ENCODE results near the gene SPTBN1. TPM values are rescaled to one million over a fixed set of nuclear protein-coding genes. Genes with fewer than 3 reads are reported as not detected.

SPTBN1 gene
- total RNA-seq, 1 donor from 2014 or later: 251 TPM

DNA sequence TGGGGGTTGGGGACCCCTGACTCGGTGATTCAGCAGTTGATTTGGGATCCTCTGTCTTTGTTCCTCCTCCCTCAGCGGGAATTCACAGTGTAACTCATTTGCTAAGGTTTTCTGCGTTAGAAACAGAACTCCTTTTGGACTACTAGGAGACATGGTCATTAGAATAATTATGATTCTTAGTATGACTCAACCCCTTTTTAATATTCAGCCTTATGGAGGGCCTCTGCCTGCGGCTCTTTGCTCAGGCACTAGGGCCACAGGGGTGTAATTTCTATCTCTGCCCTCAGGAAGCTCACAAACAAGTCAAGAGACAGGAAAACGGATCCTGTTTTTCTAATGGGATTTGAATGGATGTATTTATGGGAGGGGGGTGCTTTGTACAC lies 117.4 kb downstream of the SPTBN1 start:
- H3K9ac ChIP-seq (ENCODE audit: low read depth in 1 of 3, low read length in 3 of 3): no peak overlapping the region
- no peak overlapping the region for H3K4me3 ChIP-seq (ENCODE audit: low read length in 3 of 3)
- H3K36me3 ChIP-seq (ENCODE audit: control insufficient read depth in 3 of 3, insufficient read depth in 3 of 3, low read length in 3 of 3): no peaks in the 10 kb centered on the region
- no peaks in the 10 kb centered on the region for H3K9me3 ChIP-seq (ENCODE audit: control insufficient read depth in 3 of 3, low read length in 3 of 3)
- no peaks in the 10 kb centered on the region for H3K27me3 ChIP-seq (ENCODE audit: control insufficient read depth in 3 of 3, insufficient read depth in 3 of 3, low read length in 3 of 3)
- peaks cover 67 to 77% (median 71%) of the 10 kb centered on the region in 3 donors for H3K4me1 ChIP-seq (ENCODE audit: control insufficient read depth in 3 of 3, insufficient read depth in 3 of 3, low read length in 3 of 3)
- peak overlapping the region; percentile 7 for H3K27ac ChIP-seq (ENCODE audit: low read depth, low read length)

DNA sequence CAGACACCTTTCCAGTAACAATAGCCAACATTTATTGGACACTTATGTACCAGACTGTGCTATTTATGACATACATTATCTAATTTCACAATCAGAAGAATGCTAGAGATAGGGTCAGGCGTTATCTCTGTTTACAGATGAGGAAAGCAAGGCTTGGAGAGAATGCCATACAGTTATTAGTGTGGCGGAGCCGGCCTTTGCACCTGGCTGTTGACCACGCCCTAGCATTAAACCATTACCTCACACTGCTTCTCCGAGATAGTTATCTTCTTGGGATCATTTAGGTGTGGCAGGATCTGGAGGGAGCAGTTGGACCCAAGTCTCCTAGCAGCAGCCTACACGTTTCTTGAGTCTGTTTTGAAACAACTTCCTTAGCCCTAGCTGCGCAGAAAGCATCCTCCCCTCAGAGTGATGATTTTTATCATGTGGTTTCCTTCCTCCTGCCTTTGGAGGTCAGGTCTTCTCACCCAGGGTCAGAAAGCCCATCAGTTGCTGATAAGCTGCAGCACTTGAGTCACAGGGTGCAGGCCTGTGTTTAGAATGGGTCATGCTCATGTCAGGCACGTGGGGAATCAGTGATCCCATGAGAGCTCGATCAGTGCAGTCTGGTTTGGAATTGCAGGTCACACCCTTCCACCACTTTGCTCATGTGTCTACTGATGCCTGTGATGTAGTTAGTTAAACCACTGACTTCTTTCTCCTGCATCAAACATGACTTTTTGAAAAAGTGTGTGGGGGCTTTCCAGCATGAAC lies 118.2 kb downstream of the SPTBN1 start:
- Histone ChIP-seq H3K4me3 (ENCODE audit: low read length in 3 of 3) (no peak overlapping the region), H3K9ac (ENCODE audit: low read depth in 1 of 3, low read length in 3 of 3) (no peak overlapping the region), H3K27me3 (ENCODE audit: control insufficient read depth in 3 of 3, insufficient read depth in 3 of 3, low read length in 3 of 3) (no peaks in the 10 kb centered on the region), H3K36me3 (ENCODE audit: control insufficient read depth in 3 of 3, insufficient read depth in 3 of 3, low read length in 3 of 3) (no peaks in the 10 kb centered on the region), H3K4me1 (ENCODE audit: control insufficient read depth in 3 of 3, insufficient read depth in 3 of 3, low read length in 3 of 3) (peaks cover 71 to 77% (median 74%) of the 10 kb centered on the region in 3 donors), H3K9me3 (ENCODE audit: control insufficient read depth in 3 of 3, low read length in 3 of 3) (no peaks in the 10 kb centered on the region), H3K27ac (ENCODE audit: low read depth, low read length) (no peak overlapping the region)

DNA sequence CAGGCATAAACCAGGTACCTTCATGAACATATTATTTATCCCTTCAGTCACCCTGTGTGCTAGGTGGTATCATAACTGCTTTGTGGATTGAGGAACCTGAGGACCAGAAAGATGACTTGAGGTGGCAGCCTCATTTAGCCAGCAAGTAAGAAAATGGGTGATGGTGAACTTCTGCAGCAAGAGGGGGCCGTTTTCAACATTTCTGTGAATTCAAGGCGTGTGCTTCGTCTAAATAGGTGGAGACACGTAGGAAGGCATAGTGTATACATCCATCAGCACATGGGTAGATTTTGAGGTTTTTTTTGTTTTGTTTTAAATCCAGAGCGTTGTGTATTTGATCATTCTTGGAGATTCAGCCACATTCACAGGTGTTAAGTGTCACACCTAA lies 118.7 kb downstream of the SPTBN1 start:
- Histone ChIP-seq H3K27ac (ENCODE audit: low read depth, low read length) (no peak overlapping the region), H3K4me1 (ENCODE audit: control insufficient read depth in 3 of 3, insufficient read depth in 3 of 3, low read length in 3 of 3) (peaks cover 71 to 77% (median 73%) of the 10 kb centered on the region in 3 donors), H3K27me3 (ENCODE audit: control insufficient read depth in 3 of 3, insufficient read depth in 3 of 3, low read length in 3 of 3) (no peaks in the 10 kb centered on the region)

DNA sequence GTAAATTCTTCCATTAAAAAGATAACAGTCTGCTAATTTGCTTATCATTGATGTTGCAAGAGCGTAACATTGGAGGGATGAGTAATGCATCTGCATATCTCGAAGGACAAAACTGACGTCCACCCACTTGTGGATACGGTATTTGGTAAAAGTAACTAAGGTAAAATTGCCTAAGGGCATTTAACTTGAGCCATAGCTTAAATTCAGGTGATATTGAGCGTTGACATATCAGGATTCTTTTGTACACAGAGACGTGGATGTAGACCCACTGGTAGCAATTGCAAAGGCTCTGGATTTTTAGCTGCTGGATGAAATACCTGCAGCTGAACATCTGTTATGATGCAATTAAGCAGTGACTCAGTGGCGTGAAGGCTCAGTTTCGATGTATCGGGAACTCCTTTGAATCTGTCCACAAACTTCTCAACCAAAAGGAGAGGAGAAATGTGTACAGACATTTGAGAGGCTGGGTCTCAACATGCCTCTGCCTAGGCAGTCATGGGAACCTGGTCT lies 119.3 kb downstream of the SPTBN1 start:
- Histone ChIP-seq H3K9me3 (ENCODE audit: control insufficient read depth in 3 of 3, low read length in 3 of 3) (no peaks in the 10 kb centered on the region), H3K4me3 (ENCODE audit: low read length in 3 of 3) (no peak overlapping the region), H3K27ac (ENCODE audit: low read depth, low read length) (no peak overlapping the region), H3K4me1 (ENCODE audit: control insufficient read depth in 3 of 3, insufficient read depth in 3 of 3, low read length in 3 of 3) (peaks cover 66 to 71% (median 67%) of the 10 kb centered on the region in 3 donors), H3K9ac (ENCODE audit: low read depth in 1 of 3, low read length in 3 of 3) (no peak overlapping the region), H3K27me3 (ENCODE audit: control insufficient read depth in 3 of 3, insufficient read depth in 3 of 3, low read length in 3 of 3) (no peaks in the 10 kb centered on the region), H3K36me3 (ENCODE audit: control insufficient read depth in 3 of 3, insufficient read depth in 3 of 3, low read length in 3 of 3) (no peaks in the 10 kb centered on the region)

More for the DNA sequence above, 118.7 kb downstream of the SPTBN1 start:
- H3K9ac ChIP-seq (ENCODE audit: low read depth in 1 of 3, low read length in 3 of 3): no peak overlapping the region
- no peaks in the 10 kb centered on the region for H3K9me3 ChIP-seq (ENCODE audit: control insufficient read depth in 3 of 3, low read length in 3 of 3)
- no peaks in the 10 kb centered on the region for H3K36me3 ChIP-seq (ENCODE audit: control insufficient read depth in 3 of 3, insufficient read depth in 3 of 3, low read length in 3 of 3)
- no peak overlapping the region for H3K4me3 ChIP-seq (ENCODE audit: low read length in 3 of 3)

DNA sequence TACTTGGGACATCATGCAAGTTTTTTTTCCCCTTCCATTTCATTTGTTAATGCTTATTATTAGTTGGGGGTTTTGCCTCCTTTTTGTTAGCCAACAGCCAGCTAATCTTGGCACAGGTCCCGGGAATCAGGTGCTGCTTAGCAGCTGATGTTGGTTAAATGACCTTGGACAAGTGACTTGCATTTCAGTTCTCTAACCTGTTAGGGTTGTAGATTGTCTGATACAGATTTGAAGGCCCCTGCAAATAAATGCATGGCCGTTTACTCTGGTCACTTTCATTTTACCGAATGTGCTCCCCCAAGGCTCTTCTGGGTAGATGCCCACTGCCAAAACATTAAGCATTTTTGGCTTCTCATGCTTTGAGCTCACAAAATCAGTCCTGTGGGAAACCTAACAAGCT lies 120.9 kb downstream of the SPTBN1 start:
- Histone ChIP-seq H3K27me3 (ENCODE audit: control insufficient read depth in 3 of 3, insufficient read depth in 3 of 3, low read length in 3 of 3) (no peaks in the 10 kb centered on the region), H3K36me3 (ENCODE audit: control insufficient read depth in 3 of 3, insufficient read depth in 3 of 3, low read length in 3 of 3) (no peaks in the 10 kb centered on the region), H3K27ac (ENCODE audit: low read depth, low read length) (no peak overlapping the region), H3K4me1 (ENCODE audit: control insufficient read depth in 3 of 3, insufficient read depth in 3 of 3, low read length in 3 of 3) (peaks cover 53 to 58% (median 57%) of the 10 kb centered on the region in 3 donors), H3K9ac (ENCODE audit: low read depth in 1 of 3, low read length in 3 of 3) (no peak overlapping the region), H3K9me3 (ENCODE audit: control insufficient read depth in 3 of 3, low read length in 3 of 3) (no peaks in the 10 kb centered on the region), H3K4me3 (ENCODE audit: low read length in 3 of 3) (no peak overlapping the region)

DNA sequence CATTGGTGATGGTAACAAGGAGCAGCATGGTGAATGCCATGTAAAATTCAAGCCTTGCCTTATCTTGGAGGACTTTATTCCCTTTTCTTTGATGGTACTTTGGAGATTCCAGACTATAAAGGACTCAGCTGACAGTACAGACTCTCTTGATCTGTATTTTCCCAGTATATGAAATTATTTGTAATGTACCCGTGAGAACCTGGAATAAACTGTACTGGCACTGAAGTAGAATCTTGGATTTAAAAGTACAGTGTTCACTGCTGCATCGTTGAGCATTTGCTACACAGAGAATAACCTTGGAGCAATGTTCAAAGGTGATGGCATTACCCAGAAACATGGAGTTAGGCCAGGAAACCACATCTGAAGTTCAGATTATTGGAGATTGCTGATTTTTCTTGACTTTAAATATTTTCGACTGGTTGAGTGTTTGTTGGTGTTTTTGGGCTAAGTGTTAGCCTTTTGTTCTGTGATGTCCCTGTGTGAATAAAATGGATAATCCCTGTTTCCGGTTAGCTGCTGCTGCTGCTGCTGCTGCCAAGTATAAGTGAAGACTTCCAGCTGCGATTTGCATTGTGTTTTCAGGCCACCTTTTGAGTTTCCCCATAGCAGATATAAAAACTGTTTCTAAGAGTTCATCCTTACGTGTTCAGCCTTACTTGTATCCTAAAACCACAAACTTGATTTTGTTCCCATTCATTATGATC lies 122.0 kb downstream of the SPTBN1 start:
- H3K4me1 ChIP-seq (ENCODE audit: control insufficient read depth in 3 of 3, insufficient read depth in 3 of 3, low read length in 3 of 3): peaks cover 47 to 50% (median 49%) of the 10 kb centered on the region in 3 donors
- no peaks in the 10 kb centered on the region for H3K36me3 ChIP-seq (ENCODE audit: control insufficient read depth in 3 of 3, insufficient read depth in 3 of 3, low read length in 3 of 3)
- H3K27ac ChIP-seq (ENCODE audit: low read depth, low read length): no peak overlapping the region
- no peaks in the 10 kb centered on the region for H3K9me3 ChIP-seq (ENCODE audit: control insufficient read depth in 3 of 3, low read length in 3 of 3)
- H3K9ac ChIP-seq (ENCODE audit: low read depth in 1 of 3, low read length in 3 of 3): no peak overlapping the region
- no peaks in the 10 kb centered on the region for H3K27me3 ChIP-seq (ENCODE audit: control insufficient read depth in 3 of 3, insufficient read depth in 3 of 3, low read length in 3 of 3)
- no peak overlapping the region for H3K4me3 ChIP-seq (ENCODE audit: low read length in 3 of 3)

DNA sequence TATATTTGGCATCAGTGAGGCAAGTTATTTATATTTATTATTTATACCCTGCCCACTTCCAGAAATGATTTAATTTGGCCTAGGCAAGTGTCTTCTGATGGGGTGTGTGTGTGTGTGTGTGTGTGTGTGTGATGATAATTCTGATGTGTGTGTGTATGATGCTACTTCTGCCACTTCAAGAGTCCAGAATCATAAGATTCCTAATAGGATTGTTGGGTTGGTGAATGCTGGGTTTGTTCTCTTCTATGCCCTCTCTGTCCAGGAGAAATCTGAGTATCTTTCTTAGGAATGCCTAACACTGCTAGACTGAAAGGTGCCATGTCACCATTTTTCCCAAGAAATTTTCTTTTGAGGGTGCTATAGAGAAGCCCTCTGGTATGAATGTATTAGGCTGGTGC lies 122.5 kb downstream of the SPTBN1 start:
- Histone ChIP-seq H3K27me3 (ENCODE audit: control insufficient read depth in 3 of 3, insufficient read depth in 3 of 3, low read length in 3 of 3) (no peaks in the 10 kb centered on the region), H3K36me3 (ENCODE audit: control insufficient read depth in 3 of 3, insufficient read depth in 3 of 3, low read length in 3 of 3) (no peaks in the 10 kb centered on the region), H3K4me1 (ENCODE audit: control insufficient read depth in 3 of 3, insufficient read depth in 3 of 3, low read length in 3 of 3) (peaks cover 42 to 46% (median 45%) of the 10 kb centered on the region in 3 donors), H3K4me3 (ENCODE audit: low read length in 3 of 3) (no peak overlapping the region), H3K27ac (ENCODE audit: low read depth, low read length) (no peak overlapping the region), H3K9ac (ENCODE audit: low read depth in 1 of 3, low read length in 3 of 3) (no peak overlapping the region), H3K9me3 (ENCODE audit: control insufficient read depth in 3 of 3, low read length in 3 of 3) (no peaks in the 10 kb centered on the region)

DNA sequence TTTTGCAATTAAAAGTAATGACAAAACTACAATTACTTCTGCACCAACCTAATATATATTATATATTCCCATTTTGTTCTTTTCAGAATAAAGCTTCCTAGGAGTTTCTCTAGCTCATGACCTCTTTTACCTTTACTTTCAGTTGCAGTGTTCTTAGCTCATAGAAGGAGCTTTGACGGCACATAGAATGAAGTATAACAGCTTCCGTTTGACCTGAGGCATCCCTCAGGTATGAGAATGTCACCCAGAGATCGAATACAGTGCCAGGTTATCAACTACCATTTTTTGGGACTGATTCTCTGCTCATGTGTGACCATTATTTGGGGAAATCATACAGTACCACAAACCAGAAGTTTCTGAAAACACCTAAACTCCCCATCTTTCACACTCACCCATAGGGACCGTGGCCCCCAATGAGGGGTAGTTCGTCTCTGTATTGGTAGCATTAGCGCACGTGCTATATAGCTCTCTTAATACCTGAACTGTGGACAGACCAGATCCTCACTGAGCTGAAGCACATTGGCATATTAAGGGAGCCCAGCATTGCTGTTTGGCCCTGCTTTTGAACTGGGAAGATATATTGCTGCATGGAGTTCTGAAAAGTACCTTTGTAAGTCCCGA lies 123.0 kb downstream of the SPTBN1 start:
- H3K27me3 ChIP-seq (ENCODE audit: control insufficient read depth in 3 of 3, insufficient read depth in 3 of 3, low read length in 3 of 3): no peaks in the 10 kb centered on the region
- H3K9me3 ChIP-seq (ENCODE audit: control insufficient read depth in 3 of 3, low read length in 3 of 3): no peaks in the 10 kb centered on the region
- no peak overlapping the region for H3K4me3 ChIP-seq (ENCODE audit: low read length in 3 of 3)
- H3K9ac ChIP-seq (ENCODE audit: low read depth in 1 of 3, low read length in 3 of 3): peak overlapping the region in 1 of 3 donors; percentile 45
- no peaks in the 10 kb centered on the region for H3K36me3 ChIP-seq (ENCODE audit: control insufficient read depth in 3 of 3, insufficient read depth in 3 of 3, low read length in 3 of 3)
- H3K27ac ChIP-seq (ENCODE audit: low read depth, low read length): no peak overlapping the region
- H3K4me1 ChIP-seq (ENCODE audit: control insufficient read depth in 3 of 3, insufficient read depth in 3 of 3, low read length in 3 of 3): peaks cover 38 to 42% (median 42%) of the 10 kb centered on the region in 3 donors

DNA sequence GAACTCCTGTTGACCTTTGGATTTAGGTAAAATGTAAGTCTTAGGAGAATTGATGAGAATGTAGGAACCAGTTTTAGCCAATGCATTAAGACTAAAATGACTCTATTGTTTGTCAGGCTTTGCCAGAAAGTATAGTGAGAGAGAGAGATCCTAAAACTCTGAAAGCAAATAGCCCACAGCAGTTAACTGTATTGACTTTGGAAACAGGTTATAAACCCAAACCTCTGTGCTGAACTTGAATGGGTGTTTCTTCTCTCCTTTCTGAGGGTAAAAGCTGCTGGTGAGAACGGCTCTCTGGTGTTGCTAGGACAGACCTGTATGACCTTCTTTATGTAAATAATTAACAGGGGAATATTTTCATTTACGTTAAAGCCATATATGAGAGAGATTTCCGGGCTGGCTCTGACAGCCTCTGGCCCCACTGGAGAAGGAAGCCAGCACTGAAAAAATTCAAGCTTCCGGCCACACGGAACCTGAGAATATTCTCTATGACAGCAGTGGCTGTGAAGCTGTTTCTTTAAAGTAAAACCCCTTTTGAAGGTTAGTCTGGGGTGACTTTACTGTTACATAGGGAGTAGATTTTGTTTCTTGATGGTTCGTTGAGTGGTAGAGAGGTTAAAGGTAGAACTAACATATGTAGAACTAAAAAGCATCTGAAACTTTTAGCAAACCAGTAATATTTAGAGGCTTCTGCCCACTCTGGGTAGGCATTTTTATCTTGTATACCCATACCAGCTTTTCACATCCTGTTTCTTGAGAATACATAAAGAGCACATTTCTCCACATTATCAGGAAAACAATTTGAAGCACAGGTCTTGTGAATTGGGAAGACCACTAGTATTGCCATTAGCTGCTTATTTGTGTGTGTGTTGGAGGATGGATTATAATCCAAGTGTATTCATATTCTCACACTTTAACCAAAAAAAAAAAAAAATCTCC lies 123.8 kb downstream of the SPTBN1 start:
- H3K27ac ChIP-seq (ENCODE audit: low read depth, low read length): no peak overlapping the region
- H3K36me3 ChIP-seq (ENCODE audit: control insufficient read depth in 3 of 3, insufficient read depth in 3 of 3, low read length in 3 of 3): no peaks in the 10 kb centered on the region
- H3K9ac ChIP-seq (ENCODE audit: low read depth in 1 of 3, low read length in 3 of 3): peak overlapping the region in 1 of 3 donors; percentile 45
- no peaks in the 10 kb centered on the region for H3K27me3 ChIP-seq (ENCODE audit: control insufficient read depth in 3 of 3, insufficient read depth in 3 of 3, low read length in 3 of 3)
- no peaks in the 10 kb centered on the region for H3K9me3 ChIP-seq (ENCODE audit: control insufficient read depth in 3 of 3, low read length in 3 of 3)
- H3K4me3 ChIP-seq (ENCODE audit: low read length in 3 of 3): no peak overlapping the region
- H3K4me1 ChIP-seq (ENCODE audit: control insufficient read depth in 3 of 3, insufficient read depth in 3 of 3, low read length in 3 of 3): peaks cover 37 to 41% (median 38%) of the 10 kb centered on the region in 3 donors

Measured in skeletal muscle tissue (tissue), 4 donors.